IMR-90 (cell line): Measurements from ENCODE around the gene HDAC3. TPM values are rescaled to one million over a fixed set of nuclear protein-coding genes. Genes with fewer than 3 reads are reported as not detected.

Source experiments
- ATAC-seq: fragments of 200-7000 bp; cut with Tn5 transposase; 2 replicates; pipeline ENCODE4 v1.9.1; 2020; ENCODE audit warnings: low read depth, mild to moderate bottlenecking, moderate library complexity
- BruUV-seq: library from RNA; stranded (reverse); fragments of 400-500 nt; replicated peaks from 2 replicates; lab custom pipeline; 2021; lab: Mats Ljungman, UMichigan
- CTCF ChIA-PET: fragments of 300-600 bp; formaldehyde crosslinking; extraction: SDS; loops from one replicate; lab custom pipeline; 2021; ENCODE audit warnings: antibody characterized with exemption; lab: Yijun Ruan, JAX
- POLR2A ChIA-PET: fragments of 300-600 bp; sonication (Branson Sonifier 250); formaldehyde crosslinking; loops from one replicate; lab custom pipeline; 2022; ENCODE audit warnings: antibody characterized with exemption; ENCODE audit not compliant: unreplicated experiment; lab: Charles Lee
- DNase-seq: peaks from one replicate; pipeline ENCODE4 v3.0.0; 2013
- H2AFZ ChIP-seq: replicated peaks from 2 replicates; pipeline ENCODE3; 2013; ENCODE audit warnings: low read length, mild to moderate bottlenecking; ENCODE audit not compliant: poor library complexity
- H2AK5ac ChIP-seq: 2 replicates; pipeline ENCODE4 v1.6.1; 2013; ENCODE audit warnings: low read depth, low read length, inconsistent platforms
- H2AK9ac ChIP-seq: replicated peaks from 2 replicates; pipeline ENCODE3; 2013; ENCODE audit warnings: mild to moderate bottlenecking, low read depth, low read length, moderate library complexity; ENCODE audit not compliant: poor library complexity
- H2BK120ac ChIP-seq: 2 replicates; pipeline ENCODE4 v1.6.1; 2013; ENCODE audit warnings: low read depth, low read length, inconsistent platforms
- H2BK15ac ChIP-seq: 3 replicates; pipeline ENCODE4 v1.6.1; 2013; ENCODE audit warnings: low read depth, low read length, inconsistent platforms
- H2BK20ac ChIP-seq: 2 replicates; pipeline ENCODE4 v1.6.1; 2013; ENCODE audit warnings: low read depth, mild to moderate bottlenecking, inconsistent platforms, low read length, moderate library complexity
- H2BK5ac ChIP-seq: 2 replicates; pipeline ENCODE4 v1.6.1; 2013; ENCODE audit warnings: mild to moderate bottlenecking, low read depth, low read length, inconsistent platforms; ENCODE audit not compliant: poor library complexity, severe bottlenecking
- H3K14ac ChIP-seq: replicated peaks from 2 replicates; pipeline ENCODE4 v1.6.1; 2013; ENCODE audit warnings: low read depth, low read length, inconsistent platforms
- H3K18ac ChIP-seq: 2 replicates; pipeline ENCODE4 v1.6.1; 2013; ENCODE audit warnings: low read depth, low read length, control low read depth
- H3K23ac ChIP-seq: 2 replicates; pipeline ENCODE4 v1.6.1; 2013; ENCODE audit warnings: low read depth, low read length, inconsistent platforms
- H3K27ac ChIP-seq: 2 replicates; pipeline ENCODE4 v1.5.1; 2013; ENCODE audit warnings: mild to moderate bottlenecking, control low read depth, low read length; ENCODE audit not compliant: insufficient read depth
- H3K27me3 ChIP-seq: 2 replicates; pipeline ENCODE4 v1.6.1; 2013; ENCODE audit warnings: low read length; ENCODE audit not compliant: control insufficient read depth, insufficient read depth
- H3K36me3 ChIP-seq: 2 replicates; pipeline ENCODE4 v1.6.1; 2013; ENCODE audit warnings: low read length, mixed read lengths; ENCODE audit not compliant: control insufficient read depth, insufficient read depth
- H3K4ac ChIP-seq: 2 replicates; pipeline ENCODE4 v1.6.1; 2013; ENCODE audit warnings: low read depth, low read length, inconsistent platforms
- H3K4me1 ChIP-seq: 2 replicates; pipeline ENCODE4 v1.6.1; 2013; ENCODE audit warnings: low read length, mixed read lengths; ENCODE audit not compliant: control insufficient read depth, insufficient read depth
- H3K4me2 ChIP-seq: 2 replicates; pipeline ENCODE4 v1.6.1; 2013; ENCODE audit warnings: low read depth, mild to moderate bottlenecking, control low read depth, low read length, moderate library complexity
- H3K4me3 ChIP-seq: 2 replicates; pipeline ENCODE4 v1.5.1; 2013; ENCODE audit warnings: low read depth, mild to moderate bottlenecking, control low read depth, low read length, moderate library complexity; ENCODE audit not compliant: insufficient read depth
- H3K56ac ChIP-seq: 2 replicates; pipeline ENCODE4 v1.6.1; 2013; ENCODE audit warnings: low read length, inconsistent platforms; ENCODE audit not compliant: insufficient read depth; ENCODE audit errors: extremely low read depth
- H3K79me1 ChIP-seq, 2 experiments: 2 replicates each; pipeline ENCODE4 v1.6.1; 2013; ENCODE audit warnings: low read length in 2 of 2, inconsistent platforms in 1 of 2, low read depth in 1 of 2
- H3K9ac ChIP-seq: 2 replicates; pipeline ENCODE4 v1.6.1; 2013; ENCODE audit warnings: low read depth, low read length, control low read depth
- H3K9me1 ChIP-seq: 2 replicates; pipeline ENCODE4 v1.6.1; 2013; ENCODE audit warnings: low read length, inconsistent platforms; ENCODE audit not compliant: insufficient read depth
- H3K9me3 ChIP-seq: 2 replicates; pipeline ENCODE4 v1.6.1; 2013; ENCODE audit warnings: low read length; ENCODE audit not compliant: control insufficient read depth, insufficient read depth
- H4K20me1 ChIP-seq: 2 replicates; pipeline ENCODE4 v1.6.1; 2013; ENCODE audit warnings: low read length, inconsistent platforms; ENCODE audit not compliant: insufficient read depth
- H4K5ac ChIP-seq: 2 replicates; pipeline ENCODE4 v1.6.1; 2013; ENCODE audit warnings: mild to moderate bottlenecking, low read depth, low read length, control low read depth
- H4K8ac ChIP-seq, 2 experiments: 2 replicates each; pipeline ENCODE4 v1.6.1; 2013; ENCODE audit warnings: low read depth in 2 of 2, low read length in 2 of 2, control low read depth in 1 of 2, inconsistent platforms in 1 of 2
- H4K91ac ChIP-seq: 2 replicates; pipeline ENCODE4 v1.6.1; 2013; ENCODE audit warnings: low read depth, low read length, inconsistent platforms; ENCODE audit not compliant: insufficient read depth
- BHLHE40 ChIP-seq: fragments of 150-350 bp; IDR thresholded peaks from 2 replicates; pipeline ENCODE4 v1.6.1; 2016; ENCODE audit warnings: mild to moderate bottlenecking, low read depth, low read length
- CEBPB ChIP-seq: IDR thresholded peaks from 2 replicates; pipeline ENCODE4 v1.6.1; 2012; ENCODE audit warnings: low read depth, low read length, improper control_type of control experiment
- CHD1 ChIP-seq: IDR thresholded peaks from 2 replicates; pipeline ENCODE4 v1.6.1; 2012; ENCODE audit warnings: low read depth, low read length, improper control_type of control experiment
- FOS ChIP-seq: fragments of 150-350 bp; IDR thresholded peaks from 2 replicates; pipeline ENCODE4 v1.6.1; 2016; ENCODE audit warnings: low read depth, low read length
- MAZ ChIP-seq: IDR thresholded peaks from 2 replicates; pipeline ENCODE4 v1.6.1; 2012; ENCODE audit warnings: low read depth, mild to moderate bottlenecking, low read length, improper control_type of control experiment, moderate library complexity, borderline replicate concordance
- MXI1 ChIP-seq: IDR thresholded peaks from 2 replicates; pipeline ENCODE4 v1.6.1; 2012; ENCODE audit warnings: low read depth, mild to moderate bottlenecking, low read length, moderate library complexity, borderline replicate concordance
- NFE2L2 ChIP-seq: fragments of 150-350 bp; IDR thresholded peaks from 2 replicates; pipeline ENCODE4 v1.6.1; 2016; ENCODE audit warnings: low read depth, mild to moderate bottlenecking, low read length
- POLR2A ChIP-seq: IDR thresholded peaks from 2 replicates; pipeline ENCODE4 v1.6.1; 2012; ENCODE audit warnings: mild to moderate bottlenecking, low read depth, low read length
- RAD21 ChIP-seq: IDR thresholded peaks from 2 replicates; pipeline ENCODE4 v1.6.1; 2012; ENCODE audit warnings: low read length, improper control_type of control experiment
- RCOR1 ChIP-seq: IDR thresholded peaks from 2 replicates; pipeline ENCODE4 v1.6.1; 2012; ENCODE audit warnings: mild to moderate bottlenecking, low read length, improper control_type of control experiment; ENCODE audit not compliant: insufficient replicate concordance
- RFX5 ChIP-seq: IDR thresholded peaks from 2 replicates; pipeline ENCODE4 v1.8.0; 2012; ENCODE audit warnings: low read depth, mild to moderate bottlenecking, low read length, moderate library complexity
- SMC3 ChIP-seq: fragments of 150-350 bp; IDR thresholded peaks from 2 replicates; pipeline ENCODE4 v1.6.1; 2016; ENCODE audit warnings: low read depth, mild to moderate bottlenecking, antibody characterized with exemption, low read length, moderate library complexity
- WGBS, 2 experiments: methylation state at CpG; one replicate each; pipeline versions ENCODE4 v1.1.5 to v1.1.7; 2013; ENCODE audit warnings: missing lambda C conversion rate in 2 of 2; ENCODE audit not compliant: insufficient read length in 1 of 2; ENCODE audit errors: extremely low coverage in 2 of 2; 5-methylcytosine and 5-hydroxymethylcytosine counted together
- dilution Hi-C: fragments of 300-500 bp; cut with HindIII; formaldehyde crosslinking; loops from one replicate; pipeline ENCODE4 v1.14.3; 2018; ENCODE audit warnings: low sequenced_read_pairs; ENCODE audit not compliant: unreplicated experiment
- in situ Hi-C: fragments of 300-500 bp; cut with MboI; formaldehyde crosslinking; loops from 3 replicates; pipeline ENCODE4 v1.14.3; 2019; ENCODE audit warnings: low sequenced_read_pairs, inconsistent platforms, mixed read lengths
- intact Hi-C: fragments of 100-400 bp; cut with micrococcal nuclease; formaldehyde crosslinking; loops from 2 replicates; pipeline ENCODE4 v1.10.0; 2022
- polyA plus RNA-seq, 3 experiments: library from polyadenylated mRNA; depleted of rRNA; stranded (reverse); fragments of >200 nt; gene quantifications; 2 replicates each; pipeline ENCODE4 v1.2.3, GENCODE V29; 2012; ENCODE audit warnings: low replicate concordance in 1 of 3
- total RNA-seq: library from RNA; depleted of rRNA; stranded (reverse); fragments of >200 nt; gene quantifications from 2 replicates; pipeline ENCODE4 v1.2.3, GENCODE V29; 2012
- TF ChIP-seq, protein P1 (sequence below): fragments of 150-350 bp; IDR thresholded peaks from 2 replicates; pipeline ENCODE4 v1.6.1; 2016; ENCODE audit warnings: low read depth, mild to moderate bottlenecking, low read length, moderate library complexity, borderline replicate concordance
- TF ChIP-seq, protein P2 (sequence below): fragments of 150-350 bp; IDR thresholded peaks from 2 replicates; pipeline ENCODE4 v1.6.1; 2017; ENCODE audit warnings: mild to moderate bottlenecking, antibody characterized with exemption, low read length, low read depth

Gene HDAC3
- total and polyA plus RNA-seq, 2 of the 4 experiments (the other 2 are of a cell fraction): 84.2 to 89.7 TPM

- intact Hi-C loops (no loop called here), dilution Hi-C loops (no loop called here), in situ Hi-C loops (no loop called here)
- no peak overlapping the region for H3K27ac ChIP-seq
- no peak overlapping the region for H3K4me3 ChIP-seq
- no peaks in the 10 kb centered on the region for H3K9me3 ChIP-seq
- no peak overlapping the region for H2BK20ac ChIP-seq
- H3K23ac ChIP-seq: no peak overlapping the region
- ChIA-PET POLR2A (no interaction called here), CTCF (interaction anchor here (1.4 to 1.8 kb wide), 2 partner anchors 14 to 42 kb away, joined by 4 to 7 read pairs; partner anchors contain the start of gene DIAPH1)
- H3K4me1 ChIP-seq: peaks cover 12% of the 10 kb centered on the region
- no peak overlapping the region for H2AK9ac ChIP-seq
- H3K9ac ChIP-seq: no peak overlapping the region
- H3K9me1 ChIP-seq: peaks cover 40% of the 10 kb centered on the region
- no peak overlapping the region for H3K56ac ChIP-seq
- no peak for TF ChIP-seq RCOR1
- no peak for TF ChIP-seq NFE2L2
- TF ChIP-seq POLR2A: no peak
- no peak for TF ChIP-seq SMC3
- TF ChIP-seq, protein P1, sequence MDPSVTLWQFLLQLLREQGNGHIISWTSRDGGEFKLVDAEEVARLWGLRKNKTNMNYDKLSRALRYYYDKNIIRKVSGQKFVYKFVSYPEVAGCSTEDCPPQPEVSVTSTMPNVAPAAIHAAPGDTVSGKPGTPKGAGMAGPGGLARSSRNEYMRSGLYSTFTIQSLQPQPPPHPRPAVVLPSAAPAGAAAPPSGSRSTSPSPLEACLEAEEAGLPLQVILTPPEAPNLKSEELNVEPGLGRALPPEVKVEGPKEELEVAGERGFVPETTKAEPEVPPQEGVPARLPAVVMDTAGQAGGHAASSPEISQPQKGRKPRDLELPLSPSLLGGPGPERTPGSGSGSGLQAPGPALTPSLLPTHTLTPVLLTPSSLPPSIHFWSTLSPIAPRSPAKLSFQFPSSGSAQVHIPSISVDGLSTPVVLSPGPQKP: no peak
- no peak for TF ChIP-seq RFX5
- TF ChIP-seq CEBPB: no peak
- no peak for TF ChIP-seq CHD1
- no peak for TF ChIP-seq FOS
- TF ChIP-seq RAD21: no peak
- TF ChIP-seq MAZ: no peak
- TF ChIP-seq MXI1: no peak
- no peak for TF ChIP-seq BHLHE40
- TF ChIP-seq, protein P2, sequence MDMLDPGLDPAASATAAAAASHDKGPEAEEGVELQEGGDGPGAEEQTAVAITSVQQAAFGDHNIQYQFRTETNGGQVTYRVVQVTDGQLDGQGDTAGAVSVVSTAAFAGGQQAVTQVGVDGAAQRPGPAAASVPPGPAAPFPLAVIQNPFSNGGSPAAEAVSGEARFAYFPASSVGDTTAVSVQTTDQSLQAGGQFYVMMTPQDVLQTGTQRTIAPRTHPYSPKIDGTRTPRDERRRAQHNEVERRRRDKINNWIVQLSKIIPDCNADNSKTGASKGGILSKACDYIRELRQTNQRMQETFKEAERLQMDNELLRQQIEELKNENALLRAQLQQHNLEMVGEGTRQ: no peak
- no peak overlapping the region for H2BK15ac ChIP-seq
- H2AK5ac ChIP-seq: no peak overlapping the region
- no peak overlapping the region for H2AFZ ChIP-seq
- peaks cover 41 to 60% of the 10 kb centered on the region in 2 experiments for H3K79me1 ChIP-seq
- H3K4ac ChIP-seq: no peak overlapping the region
- no peak overlapping the region for H3K14ac ChIP-seq
- 90 to 100% methylated on average over 1 of the region's 5 CpGs for WGBS, 2 experiments
- H3K18ac ChIP-seq: no peak overlapping the region
- peaks cover 29% of the 10 kb centered on the region for H4K20me1 ChIP-seq
- H4K8ac ChIP-seq: no peak overlapping the region
- no TSS peak for BruUV-seq
- ATAC-seq (no peak), DNase-seq (no peak)
- no peak overlapping the region for H3K4me2 ChIP-seq
- peaks cover 20% of the 10 kb centered on the region for H3K36me3 ChIP-seq
- no peak overlapping the region for H2BK5ac ChIP-seq
- no peak overlapping the region for H4K91ac ChIP-seq
- H2BK120ac ChIP-seq: no peak overlapping the region
- H3K27me3 ChIP-seq: no peaks in the 10 kb centered on the region
- H4K5ac ChIP-seq: no peak overlapping the region
Measured at GRCh38 chr5:141633871-141634561, 2.6 kb downstream of the HDAC3 start.
